ENCODE measurements around the gene ALK.

ALK gene

GRCh38 chr2:29295845-29296244 lies 625.5 kb downstream of the ALK start:
- DNase-seq: peak; percentile 19

DNA sequence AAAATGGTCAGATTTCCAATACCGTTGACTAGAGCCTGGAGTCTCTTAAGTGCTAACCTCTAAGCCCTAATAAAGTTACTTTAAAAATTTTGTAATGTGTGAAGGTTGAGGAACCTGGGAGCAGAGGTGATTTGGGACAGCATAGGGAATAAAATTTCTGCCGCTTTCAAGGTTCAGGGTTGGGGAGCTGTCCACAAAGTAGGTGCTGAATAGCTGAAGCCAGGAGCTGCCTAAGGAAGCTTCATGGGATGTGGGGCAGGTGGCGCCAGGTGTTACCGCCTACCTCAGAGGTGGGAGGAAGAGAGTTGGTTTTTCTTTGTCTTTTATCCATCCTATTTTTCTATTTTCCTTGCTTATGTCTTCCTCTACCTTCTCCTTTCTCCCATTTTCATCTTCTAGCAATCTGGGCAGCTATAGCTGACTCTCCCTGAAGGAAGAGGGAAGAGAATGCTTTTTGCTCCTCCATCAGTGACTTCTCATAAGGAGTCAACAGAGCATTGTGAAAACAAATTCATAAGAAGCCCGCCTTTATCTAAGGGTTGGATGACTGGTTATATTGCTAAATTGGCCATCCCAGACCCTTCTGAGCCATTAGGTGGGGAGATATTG lies 627.5 kb downstream of the ALK start:
- no peak for DNase-seq

DNA sequence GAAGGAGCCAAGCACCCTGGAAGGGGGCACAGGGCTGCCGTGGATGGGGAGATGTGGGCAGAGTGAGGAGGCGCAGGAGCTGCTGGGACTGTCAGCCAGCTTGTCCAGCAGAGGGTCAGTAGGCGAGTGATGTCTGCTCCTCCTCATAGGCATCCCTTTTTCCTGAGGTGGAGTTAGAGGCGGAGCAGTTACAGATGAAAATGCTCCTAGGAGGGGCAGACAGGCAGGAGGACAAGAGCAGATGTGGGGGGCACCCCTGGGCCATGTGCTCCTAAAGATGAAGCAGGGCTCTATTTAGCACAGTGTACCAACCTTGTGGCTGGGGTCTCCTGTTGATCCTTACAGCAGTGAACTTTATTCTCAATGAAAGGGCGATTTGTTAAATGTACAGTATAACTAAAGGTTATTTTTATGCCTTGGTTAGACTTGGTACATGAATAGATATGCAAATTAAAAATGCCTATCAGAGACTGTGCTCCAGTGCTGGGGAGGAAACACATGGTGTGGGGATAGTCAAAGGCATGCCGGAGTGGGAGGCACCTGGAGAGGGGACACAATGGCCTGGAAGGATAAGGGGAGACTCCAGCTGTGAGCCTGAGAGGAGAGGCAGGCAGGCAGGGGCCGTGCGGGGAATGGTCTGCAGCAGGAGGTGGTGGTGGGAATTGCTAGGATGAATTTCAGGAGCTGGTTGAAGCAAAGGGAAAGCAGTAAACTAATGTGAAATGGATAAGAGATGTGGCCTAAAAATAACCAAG lies 630.9 kb downstream of the ALK start:
- DNase-seq: no peak

GRCh38 chr2:29284671-29285070 lies 636.7 kb downstream of the ALK start:
- no peak for DNase-seq

DNA sequence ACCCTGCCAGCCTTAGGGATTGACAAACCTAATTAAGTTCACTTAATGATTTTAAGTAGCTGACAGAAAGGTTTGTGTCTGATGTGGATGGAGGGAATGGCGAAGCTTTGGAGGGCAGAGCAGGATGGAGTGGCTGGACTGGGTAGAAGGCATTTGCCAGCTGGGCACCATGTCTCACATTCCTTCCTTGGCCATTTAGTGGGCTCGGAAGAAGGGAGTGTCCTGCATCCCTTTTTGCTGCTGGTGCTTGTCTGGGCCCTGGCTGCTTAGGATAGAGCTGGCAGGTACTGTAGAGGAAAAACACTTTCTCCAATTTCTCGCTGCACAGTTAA lies 639.5 kb downstream of the ALK start:
- DNase-seq: no peak

DNA sequence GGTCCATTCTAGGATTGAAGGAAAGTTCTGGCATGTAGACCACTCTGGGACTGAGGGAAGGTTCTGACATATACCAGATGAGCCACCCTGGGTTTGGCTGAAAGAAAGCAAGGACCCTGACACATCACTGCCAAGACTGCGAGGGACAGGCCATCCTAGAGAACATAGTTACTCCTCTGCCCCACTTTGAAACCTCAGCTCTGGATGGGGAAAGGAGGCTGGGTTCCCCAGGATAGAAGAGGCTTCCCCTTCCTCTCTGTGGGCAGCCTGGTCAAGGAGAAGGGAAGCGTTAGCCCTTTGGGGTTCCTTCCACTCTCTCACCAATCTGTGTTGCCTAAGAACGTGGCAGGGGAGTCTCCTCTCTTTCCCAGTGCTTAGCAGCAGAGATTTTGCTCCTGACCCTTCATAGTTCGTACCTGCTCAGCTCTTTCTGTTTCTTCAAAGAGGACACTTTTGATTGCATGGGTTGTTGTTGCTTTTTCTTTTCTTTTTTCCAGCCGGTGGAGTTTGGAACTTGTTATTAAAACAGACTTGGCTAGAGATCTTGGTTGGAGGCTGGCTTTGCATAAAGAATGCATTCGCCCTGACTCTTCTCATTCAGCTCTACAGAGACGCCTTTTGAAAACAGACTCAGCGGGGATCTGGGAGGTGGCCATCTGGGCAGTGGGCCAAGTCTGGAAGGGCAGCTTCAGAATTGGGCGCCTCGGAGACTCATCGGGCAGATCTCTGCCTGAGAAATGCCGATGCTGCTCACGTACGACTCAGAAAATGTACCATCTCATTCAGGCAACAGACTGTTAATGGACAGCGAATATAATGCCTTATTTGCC lies 640.1 kb downstream of the ALK start:
- DNase-seq: no peak

GRCh38 chr2:29278966-29279365 lies 642.4 kb downstream of the ALK start:
- DNase-seq: no peak

DNA sequence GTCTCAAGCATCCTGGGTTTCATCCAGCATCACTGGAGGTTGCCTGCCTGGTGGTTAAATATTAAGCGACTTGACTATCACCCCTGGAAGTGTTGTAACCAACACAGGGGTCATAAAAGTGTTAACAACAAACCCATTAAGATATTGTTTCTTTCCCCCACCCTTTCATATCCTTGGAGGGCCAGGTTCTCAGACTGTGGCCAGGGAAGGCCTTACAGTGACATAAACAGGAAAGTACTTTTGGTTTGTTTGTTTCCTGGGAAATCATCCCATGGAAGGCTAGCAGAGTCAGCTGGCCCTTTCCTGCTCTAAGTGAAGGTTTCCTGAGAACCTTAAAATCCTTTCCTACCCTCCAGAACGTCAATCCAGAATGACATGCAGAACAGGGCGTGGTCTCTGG lies 645.2 kb downstream of the ALK start:
- no peak for DNase-seq

DNA sequence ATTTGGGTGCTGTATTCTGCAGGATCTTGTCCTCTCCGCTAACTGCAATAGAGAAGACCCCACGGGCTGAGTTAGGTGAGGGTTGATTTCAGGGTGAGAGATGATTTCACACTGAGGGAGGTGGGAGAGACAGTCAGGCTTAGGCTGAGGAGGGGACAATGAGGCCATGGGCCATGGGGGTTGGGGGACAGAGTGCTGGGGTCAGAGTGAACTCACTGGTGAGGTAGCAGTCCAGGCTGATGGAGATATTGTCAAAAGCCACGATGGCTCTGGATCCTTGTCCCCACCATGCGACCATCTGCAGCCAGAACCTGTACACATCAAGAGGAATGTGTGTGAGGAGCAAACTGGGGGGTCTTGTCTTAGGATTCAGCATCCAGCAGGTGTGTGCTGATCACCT lies 646.2 kb downstream of the ALK start:
- DNase-seq: no peak

DNA sequence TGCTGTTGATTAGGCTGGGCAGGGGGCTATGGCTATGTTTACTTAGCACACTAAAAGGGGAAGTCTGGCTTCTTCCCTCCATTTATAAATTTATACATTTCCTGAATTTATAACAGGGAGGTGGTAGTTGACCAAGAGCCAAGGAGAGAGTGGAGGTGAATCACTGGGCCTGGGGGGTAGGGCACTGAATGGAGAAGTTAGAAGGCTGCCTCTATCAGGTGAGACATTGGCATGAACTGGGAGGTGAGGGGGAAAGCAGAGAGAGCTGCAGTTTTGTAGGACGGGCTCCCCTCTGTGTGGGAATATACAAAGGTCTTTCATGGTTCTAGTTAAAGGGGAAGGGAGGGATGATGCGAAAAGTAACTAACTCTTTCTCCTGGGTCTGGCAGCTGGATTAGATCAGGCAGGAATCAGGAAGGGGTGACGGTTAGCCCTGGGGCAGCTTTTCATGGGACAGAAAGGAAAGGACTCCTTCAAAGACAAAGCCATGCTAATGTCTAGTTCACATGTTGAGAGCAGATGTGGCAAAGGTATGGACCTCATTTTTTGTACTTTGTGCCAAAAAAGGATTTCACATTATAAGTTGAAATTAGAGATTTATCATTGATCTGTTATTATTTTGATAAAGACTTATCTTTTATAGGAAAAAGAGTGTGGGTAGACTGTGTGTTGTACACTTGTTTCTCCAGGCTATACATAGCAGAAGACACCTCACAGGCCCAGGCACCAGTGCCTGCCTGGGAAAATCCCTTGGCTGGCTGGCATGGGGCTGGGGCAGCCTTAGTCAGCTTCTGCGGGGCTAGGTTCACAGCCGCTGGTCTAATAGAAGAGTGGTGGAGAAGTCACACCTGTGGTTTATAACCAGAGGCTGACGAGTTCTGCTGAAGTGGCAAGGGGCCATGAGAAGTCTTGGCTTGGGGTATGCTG lies 647.4 kb downstream of the ALK start:
- DNase-seq: no peak

DNA sequence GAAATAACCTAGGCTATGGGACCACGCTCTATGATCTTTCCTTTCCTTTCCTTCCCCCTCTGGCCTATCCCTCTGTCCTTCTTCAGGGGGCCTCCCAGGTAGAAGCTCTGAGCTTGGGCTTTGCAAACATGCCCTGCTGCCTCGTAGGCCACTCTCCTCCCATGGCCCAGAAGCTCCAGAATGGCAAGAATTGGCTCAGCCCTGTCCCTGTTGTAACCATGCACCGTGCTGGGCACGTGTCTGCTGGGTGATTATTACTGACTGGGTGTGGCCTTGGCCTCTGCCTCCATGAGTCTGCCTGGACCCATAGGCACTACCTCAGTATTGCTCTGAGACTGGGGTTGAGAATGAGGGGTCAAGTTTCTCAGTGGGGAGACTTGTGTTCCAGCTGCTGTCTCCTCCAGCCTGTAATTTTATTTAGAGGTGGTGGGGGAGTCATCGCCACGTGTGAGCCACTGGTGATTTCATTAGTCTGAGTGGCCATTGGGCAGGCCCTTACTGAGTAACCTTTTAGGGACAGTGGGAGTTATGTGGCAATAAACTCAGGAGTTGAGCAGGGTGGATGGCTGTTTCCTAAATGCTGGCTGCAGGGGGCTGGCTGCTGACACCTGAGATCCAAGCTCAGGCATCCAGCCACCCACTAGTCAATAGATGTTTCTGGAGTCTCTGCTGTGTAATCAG lies 648.2 kb downstream of the ALK start:
- DNase-seq: no peak

GRCh38 chr2:29272311-29272710 lies 649.1 kb downstream of the ALK start:
- DNase-seq: no peak

DNA sequence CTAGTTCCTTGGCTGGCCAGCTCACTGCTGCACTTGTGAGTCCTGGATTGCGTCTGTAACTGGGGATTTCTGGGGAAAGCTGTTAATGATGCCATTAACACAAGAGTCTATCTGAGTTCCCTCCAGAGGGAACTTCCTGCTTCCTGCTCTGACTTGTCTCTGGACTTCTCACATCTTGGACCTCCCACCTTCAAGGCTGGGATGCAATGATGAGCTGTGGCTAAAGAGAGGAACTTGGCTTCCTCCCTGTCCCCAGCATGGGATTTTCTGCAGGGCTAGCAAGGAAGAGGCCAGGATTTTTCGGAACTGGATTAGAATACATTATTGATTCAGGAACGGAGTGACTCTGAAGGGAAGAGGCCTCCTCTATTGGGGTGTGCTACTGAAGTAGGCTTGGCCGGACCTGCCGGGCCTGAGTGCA lies 650.7 kb downstream of the ALK start:
- DNase-seq: no peak

DNA sequence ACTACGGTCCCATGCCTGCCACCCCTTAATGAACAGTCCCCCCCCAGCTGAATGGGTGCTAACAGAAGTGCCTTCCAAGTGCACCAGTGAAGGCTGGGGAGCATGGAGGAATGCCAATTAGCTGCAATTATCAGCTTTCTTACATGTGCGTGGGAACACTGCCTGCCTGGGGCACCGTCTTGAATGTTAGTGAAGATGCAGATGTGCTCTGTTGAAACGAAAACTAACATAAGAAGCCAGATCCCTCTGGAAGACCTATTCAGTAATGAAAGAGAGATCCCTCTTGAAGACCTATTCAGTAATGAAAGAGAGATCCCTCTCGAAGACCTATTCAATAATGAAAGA lies 651.6 kb downstream of the ALK start:
- DNase-seq: no peak

DNA sequence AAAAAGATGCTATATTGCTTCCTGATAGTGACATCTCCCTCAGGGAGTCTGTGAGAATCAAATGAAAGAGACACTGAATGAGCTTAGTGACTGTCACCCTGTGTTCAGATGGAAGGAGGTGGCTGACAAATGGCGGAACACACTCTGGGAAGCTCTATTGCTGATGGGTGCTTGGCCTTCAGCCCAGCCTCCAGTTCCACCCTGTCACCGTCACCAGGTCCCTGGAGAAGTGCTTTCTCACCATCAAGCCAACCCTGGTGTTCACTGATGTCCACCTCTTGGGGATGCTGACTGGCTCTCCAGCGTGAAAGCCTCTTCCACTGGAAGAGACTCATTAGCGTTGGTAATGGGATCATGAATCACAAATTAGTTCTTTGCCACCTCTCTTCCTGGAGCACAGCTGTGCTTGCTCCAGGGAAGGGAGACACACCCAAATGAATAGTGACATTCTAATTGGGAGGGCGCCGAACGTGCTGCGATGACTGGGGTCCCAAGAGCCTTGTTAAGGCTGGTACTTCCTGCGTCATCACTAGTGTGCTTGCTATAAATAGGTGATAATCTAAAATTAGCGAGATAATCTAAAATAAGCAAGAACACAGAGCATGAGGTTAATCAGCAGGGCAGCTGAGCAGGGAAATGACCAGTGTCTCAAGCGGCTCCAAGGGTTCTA lies 652.2 kb downstream of the ALK start:
- no peak for DNase-seq

GRCh38 chr2:29267720-29268119 lies 653.7 kb downstream of the ALK start:
- no peak for DNase-seq

DNA sequence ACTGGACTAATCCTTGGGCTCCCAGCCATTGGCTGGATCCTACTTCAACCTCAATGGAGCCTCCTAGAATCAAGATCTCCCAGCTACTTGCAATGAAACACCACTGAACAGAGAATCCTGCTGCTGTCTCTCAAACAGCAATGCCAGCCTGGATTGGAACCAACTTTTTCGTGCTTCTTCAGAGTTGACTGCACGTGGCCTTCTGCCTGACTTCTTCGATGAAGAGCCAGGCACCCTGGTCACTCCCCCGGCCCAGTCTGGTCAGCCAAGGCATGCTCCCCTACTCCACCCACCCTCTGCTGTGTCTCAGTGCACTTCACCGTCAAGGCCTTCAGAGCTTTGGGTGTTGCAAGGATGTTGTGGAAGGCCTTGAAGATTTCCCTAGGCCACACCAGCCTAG lies 657.5 kb downstream of the ALK start:
- no peak for DNase-seq

GRCh38 chr2:29262681-29263260 lies 658.6 kb downstream of the ALK start:
- no peak for DNase-seq

DNA sequence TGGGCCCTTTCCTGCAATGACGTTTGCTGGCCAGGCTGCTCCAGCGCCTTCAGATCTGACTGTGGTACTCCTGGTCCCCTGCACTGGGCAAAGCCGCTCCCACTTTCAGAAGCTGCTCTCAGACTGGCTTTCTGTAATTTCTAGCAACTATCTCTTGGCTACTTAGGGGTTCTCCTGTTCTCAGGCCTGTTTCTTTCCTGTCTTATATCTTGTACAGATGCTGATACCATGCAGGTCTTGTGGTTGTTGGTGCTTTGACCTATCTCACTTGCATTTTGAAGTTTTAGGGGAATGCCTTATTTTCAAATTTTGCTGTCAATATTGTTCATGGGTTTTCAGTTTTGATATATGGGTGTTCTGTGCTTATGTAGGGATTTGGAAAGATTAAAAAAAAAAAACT lies 660.4 kb downstream of the ALK start:
- no peak for DNase-seq

DNA sequence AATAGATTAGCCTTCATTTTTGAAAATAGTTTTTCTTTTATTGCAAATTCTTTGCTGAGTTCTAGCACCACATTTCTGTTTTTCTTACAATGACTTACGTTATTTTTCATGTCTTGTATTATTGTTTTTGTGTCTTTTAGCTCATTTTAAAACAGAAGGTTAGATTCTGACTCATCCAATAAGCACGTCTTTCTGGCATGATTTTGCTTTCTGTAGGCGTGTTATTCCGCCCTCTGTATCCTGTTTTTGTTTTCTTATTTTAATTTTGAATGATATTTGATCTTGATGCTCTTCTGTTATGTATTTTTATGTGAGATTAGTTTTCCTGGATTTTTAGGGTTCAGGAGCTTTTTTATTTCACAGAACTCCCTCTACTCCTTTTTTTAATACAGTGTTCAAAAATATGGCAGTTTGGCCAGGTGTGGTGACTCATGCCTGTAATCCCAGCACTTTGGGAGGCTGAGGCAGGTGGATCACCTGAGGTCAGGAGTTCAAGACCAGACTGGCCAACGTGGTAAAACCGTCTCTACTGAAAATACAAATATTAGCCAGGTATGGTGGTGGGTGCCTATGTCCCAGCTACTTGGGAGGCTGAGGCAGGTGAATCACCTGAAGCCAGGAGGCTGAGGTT lies 661.1 kb downstream of the ALK start:
- DNase-seq: no peak

- DNase-seq: no peak
Observed at GRCh38 chr2:29259221-29259620, 662.2 kb downstream of the ALK start.
